GM18505 (cell line): ENCODE results near the gene PAGR1.
"Not testable (repeated sequence)": the region's sequence is repeated elsewhere in the genome, so short reads cannot be mapped to it uniquely, and the experiment has no call there.

Source experiments
- ATAC-seq: cut with Tn5 transposase; IDR thresholded peaks from one replicate; pipeline ENCODE4 v1.9.1; 2021; ENCODE audit not compliant: unreplicated experiment
- POLR2A ChIP-seq: IDR thresholded peaks from 4 replicates; pipeline ENCODE4 v1.6.1; 2011; ENCODE audit warnings: borderline replicate concordance; ENCODE audit not compliant: insufficient read depth, insufficient read length; ENCODE audit errors: extremely low read depth

The PAGR1 gene

DNA sequence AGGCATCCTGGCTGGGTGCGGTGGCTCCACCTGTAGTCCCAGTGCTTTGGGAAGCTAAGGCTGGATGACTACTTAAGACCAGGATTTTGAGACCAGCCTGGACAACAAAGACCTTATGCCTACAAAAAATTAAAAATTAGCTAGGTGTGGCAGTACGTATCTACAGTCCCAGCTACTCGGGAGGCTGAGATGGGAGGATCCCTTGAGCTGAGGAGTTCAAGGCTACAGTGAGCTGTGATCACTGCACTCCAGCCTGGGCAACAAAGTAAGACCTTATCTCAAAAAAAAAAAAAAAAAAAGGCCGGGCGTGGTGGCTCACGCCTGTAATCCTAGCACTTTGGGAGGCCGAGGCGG lies 10.4 kb downstream of the PAGR1 start:
- TF ChIP-seq POLR2A = no peak
- no peak for ATAC-seq

DNA sequence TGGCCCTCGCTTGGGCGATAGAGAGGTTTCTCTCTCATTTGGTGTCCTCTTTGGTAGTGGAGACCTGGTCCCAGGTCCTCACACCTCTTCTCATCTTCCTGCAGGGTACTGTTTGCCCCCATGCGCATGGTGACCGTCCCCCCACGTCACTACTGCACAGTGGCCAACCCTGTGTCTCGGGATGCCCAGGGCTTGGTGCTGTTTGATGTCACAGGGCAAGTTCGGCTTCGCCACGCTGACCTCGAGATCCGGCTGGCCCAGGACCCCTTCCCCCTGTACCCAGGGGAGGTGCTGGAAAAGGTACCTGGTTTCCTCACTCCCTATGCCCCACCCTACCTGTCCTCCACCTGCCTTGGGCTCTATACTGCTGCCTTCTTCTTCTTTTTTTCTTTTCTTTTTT lies 14.8 kb downstream of the PAGR1 start:
- TF ChIP-seq POLR2A = no peak
- no peak for ATAC-seq

DNA sequence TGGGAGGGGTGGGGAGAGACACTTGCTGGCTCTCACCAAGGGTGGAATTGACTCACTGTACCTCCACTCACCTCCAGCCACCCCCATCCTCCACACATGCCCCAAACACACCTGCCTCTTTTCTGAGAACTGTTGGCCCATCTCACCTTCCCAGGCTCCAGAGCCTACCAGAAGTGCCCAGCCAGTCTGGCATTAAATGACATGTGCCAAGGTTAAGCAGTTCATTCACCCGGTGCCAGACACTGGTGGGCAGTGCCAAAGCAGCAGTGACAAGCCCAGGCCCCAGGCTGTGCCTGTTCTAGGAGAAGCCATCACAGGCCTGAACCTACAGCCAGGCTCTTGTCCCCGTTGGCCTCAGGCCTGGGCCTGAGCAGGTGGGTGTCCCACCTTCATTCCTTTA lies 15.5 kb downstream of the PAGR1 start:
- no peak for ATAC-seq
- no peak for TF ChIP-seq POLR2A

- not testable (repeated sequence) for ATAC-seq
Measured at GRCh38 chr16:29833219-29833618, 17.3 kb downstream of the PAGR1 start.

GRCh38 chr16:29834079-29834478 lies 18.1 kb downstream of the PAGR1 start:
- ATAC-seq = no peak
- TF ChIP-seq POLR2A = no peak

- no peak for ATAC-seq
Measured at GRCh38 chr16:29835926-29836325, 20.0 kb downstream of the PAGR1 start.

GRCh38 chr16:29836623-29837022 lies 20.7 kb downstream of the PAGR1 start:
- ATAC-seq = no peak
- TF ChIP-seq POLR2A = no peak

More at GRCh38 chr16:29835926-29836325, 20.0 kb downstream of the PAGR1 start:
- TF ChIP-seq POLR2A = no peak

DNA sequence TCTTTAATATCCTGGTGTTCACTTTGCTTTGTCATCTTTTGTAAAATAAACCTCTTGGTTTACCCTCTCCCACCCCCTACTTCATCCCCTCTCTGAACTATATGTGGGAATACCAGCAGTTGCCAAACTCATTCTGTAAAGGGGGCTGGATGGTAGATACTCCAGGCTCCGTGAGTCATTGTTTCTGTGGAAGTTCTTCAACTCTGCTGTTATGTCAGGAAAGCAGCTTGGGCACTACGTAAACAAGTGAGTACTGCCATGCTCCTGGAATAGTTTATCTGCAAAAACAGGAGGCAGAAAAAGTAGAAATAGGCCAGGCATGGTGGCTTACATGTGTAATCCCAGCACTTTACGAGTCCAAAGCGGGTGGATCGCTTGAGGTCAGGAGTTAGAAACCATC lies 21.9 kb downstream of the PAGR1 start:
- ATAC-seq = no peak
- TF ChIP-seq POLR2A = no peak

DNA sequence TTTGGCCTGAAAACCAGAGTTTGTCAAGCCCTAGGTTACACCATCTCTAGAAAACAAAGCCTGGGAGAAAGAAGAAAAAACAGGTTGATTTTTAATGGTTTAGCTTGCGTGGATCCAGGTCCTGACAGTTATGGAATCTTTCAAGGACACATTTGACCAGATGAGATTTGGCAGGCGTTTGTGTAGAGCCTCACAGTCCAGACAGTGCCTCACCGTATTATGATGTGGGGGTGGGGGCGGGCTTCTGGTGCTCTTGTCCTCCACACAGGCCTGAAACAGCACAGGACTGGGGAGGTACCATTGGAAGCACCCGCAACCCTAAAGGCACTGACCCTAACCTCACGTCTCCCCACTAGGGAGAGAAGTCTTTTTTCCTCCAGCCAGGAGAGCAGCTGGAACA lies 23.9 kb downstream of the PAGR1 start:
- no peak for TF ChIP-seq POLR2A
- ATAC-seq = no peak

DNA sequence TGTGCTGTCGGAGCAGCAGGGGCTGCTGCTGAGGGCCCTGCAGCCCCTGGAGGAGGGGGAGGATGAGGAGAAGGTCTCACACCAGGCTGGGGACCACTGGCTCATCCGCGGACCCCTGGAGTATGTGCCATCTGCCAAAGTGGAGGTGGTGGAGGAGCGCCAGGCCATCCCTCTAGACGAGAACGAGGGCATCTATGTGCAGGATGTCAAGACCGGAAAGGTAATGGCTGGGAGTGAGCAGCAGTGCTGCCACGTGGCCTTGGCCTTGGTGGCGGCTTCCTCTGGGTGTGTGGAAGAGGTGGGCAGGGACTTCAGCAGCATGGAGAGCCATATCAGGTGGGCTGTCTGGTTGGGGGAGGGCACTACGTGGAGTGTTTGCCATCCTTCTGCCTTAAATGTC lies 24.3 kb downstream of the PAGR1 start:
- TF ChIP-seq POLR2A = no peak
- no peak for ATAC-seq

DNA sequence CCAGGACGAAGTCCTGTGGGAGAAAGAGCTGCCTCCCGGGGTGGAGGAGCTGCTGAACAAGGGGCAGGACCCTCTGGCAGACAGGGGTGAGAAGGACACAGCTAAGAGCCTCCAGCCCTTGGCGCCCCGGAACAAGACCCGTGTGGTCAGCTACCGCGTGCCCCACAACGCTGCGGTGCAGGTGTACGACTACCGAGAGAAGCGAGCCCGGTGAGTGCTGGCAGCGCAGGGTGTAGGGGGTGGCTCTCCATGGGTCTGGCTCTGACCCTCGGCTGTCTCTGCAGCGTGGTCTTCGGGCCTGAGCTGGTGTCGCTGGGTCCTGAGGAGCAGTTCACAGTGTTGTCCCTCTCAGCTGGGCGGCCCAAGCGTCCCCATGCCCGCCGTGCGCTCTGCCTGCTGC lies 25.7 kb downstream of the PAGR1 start:
- TF ChIP-seq POLR2A = no peak
- no peak for ATAC-seq

GRCh38 chr16:29842732-29843346 lies 26.9 kb downstream of the PAGR1 start:
- TF ChIP-seq POLR2A = no peak
- ATAC-seq = no peak

DNA sequence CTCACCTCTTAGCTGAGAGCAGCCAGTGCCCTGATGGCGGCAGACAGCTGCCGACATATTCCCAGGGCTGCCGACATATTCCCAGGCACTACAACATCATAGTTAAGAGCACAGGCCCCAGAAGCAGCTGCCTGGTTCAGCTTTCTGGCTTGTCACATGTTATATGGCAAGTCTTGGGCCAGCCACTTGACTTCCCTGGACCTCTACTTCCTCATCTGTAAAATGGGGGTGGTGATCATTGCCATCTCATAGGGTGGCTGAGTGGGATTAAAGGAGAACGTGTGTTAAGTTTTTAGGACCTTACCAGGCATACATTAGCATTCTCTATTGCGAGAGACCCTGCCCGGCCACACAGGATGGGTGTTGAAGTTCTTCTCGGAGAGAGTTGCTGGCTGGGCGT lies 28.0 kb downstream of the PAGR1 start:
- ATAC-seq = no peak
- TF ChIP-seq POLR2A = no peak

DNA sequence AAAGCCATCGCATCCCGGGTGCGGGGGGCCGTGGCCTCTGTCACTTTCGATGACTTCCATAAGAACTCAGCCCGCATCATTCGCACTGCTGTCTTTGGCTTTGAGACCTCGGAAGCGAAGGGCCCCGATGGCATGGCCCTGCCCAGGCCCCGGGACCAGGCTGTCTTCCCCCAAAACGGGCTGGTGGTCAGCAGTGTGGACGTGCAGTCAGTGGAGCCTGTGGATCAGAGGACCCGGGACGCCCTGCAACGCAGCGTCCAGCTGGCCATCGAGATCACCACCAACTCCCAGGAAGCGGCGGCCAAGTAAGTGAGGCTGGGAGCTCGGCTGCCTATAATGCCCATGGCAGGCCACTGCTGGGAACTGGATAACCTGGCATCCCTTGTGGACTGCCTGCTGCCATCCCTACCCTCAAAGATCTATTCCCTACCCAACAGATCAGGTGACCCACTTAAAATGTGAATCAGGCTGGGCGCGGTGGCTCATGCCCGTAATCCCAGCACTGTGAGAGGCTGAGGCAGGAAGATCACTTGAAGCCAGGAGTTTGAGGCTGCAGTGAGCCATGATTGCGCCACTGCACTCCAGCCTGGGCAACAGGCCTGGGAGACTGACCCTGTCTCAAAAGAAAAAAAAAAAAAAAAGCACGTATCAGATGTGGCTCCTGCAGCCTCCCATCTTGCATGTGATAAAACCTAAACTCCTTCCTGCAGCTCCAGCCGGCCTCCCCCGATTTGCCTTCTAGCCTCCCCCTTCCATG lies 28.8 kb downstream of the PAGR1 start:
- TF ChIP-seq POLR2A = no peak
- no peak for ATAC-seq
